Activated T-cell treated with anti-CD3 and anti-CD28 coated beads for 24 hours (primary cell): ENCODE data around the gene CHD9.
"Not testable (repeated sequence)": the region's sequence is repeated elsewhere in the genome, so short reads cannot be mapped to it uniquely, and the experiment has no call there.

ENCODE experiments used
- DNase-seq: peaks from one replicate; pipeline ENCODE4 v3.0.0-alpha.2; 2020; ENCODE audit warnings: low read depth

Gene CHD9

GRCh38 chr16:53131363-53132071, 76.7 kb downstream of the CHD9 start:
- DNase-seq, result peak; percentile 55

- no peak for DNase-seq
Observed at GRCh38 chr16:53132406-53132805, 77.6 kb downstream of the CHD9 start.

GRCh38 chr16:53135329-53135728, 80.5 kb downstream of the CHD9 start:
- DNase-seq, result no peak

- no peak for DNase-seq
Observed at GRCh38 chr16:53142823-53143568, 88.2 kb downstream of the CHD9 start.

GRCh38 chr16:53147500-53148065, 92.8 kb downstream of the CHD9 start:
- DNase-seq, result no peak

- no peak for DNase-seq
Observed at GRCh38 chr16:53150769-53151168, 96.0 kb downstream of the CHD9 start.

GRCh38 chr16:53152329-53152728, 97.5 kb downstream of the CHD9 start:
- no peak for DNase-seq

- no peak for DNase-seq
Observed at GRCh38 chr16:53153130-53153529, 98.3 kb downstream of the CHD9 start.

- no peak for DNase-seq
Observed at GRCh38 chr16:53154513-53154912, 99.7 kb downstream of the CHD9 start.

GRCh38 chr16:53156516-53156915, 101.7 kb downstream of the CHD9 start:
- DNase-seq, result no peak

- no peak for DNase-seq
Observed at GRCh38 chr16:53159781-53160436, 105.1 kb downstream of the CHD9 start.

- no peak for DNase-seq
Observed at GRCh38 chr16:53166099-53166498, 111.3 kb downstream of the CHD9 start.

GRCh38 chr16:53168744-53169143, 114.0 kb downstream of the CHD9 start:
- DNase-seq, result no peak

GRCh38 chr16:53172517-53172916, 117.7 kb downstream of the CHD9 start:
- no peak for DNase-seq

GRCh38 chr16:53175118-53175517, 120.3 kb downstream of the CHD9 start:
- no peak for DNase-seq

GRCh38 chr16:53176434-53176833, 121.6 kb downstream of the CHD9 start:
- no peak for DNase-seq

- DNase-seq, result no peak
Observed at GRCh38 chr16:53183442-53183841, 128.7 kb downstream of the CHD9 start.

- not testable (repeated sequence) for DNase-seq
Observed at GRCh38 chr16:53185741-53186140, 130.9 kb downstream of the CHD9 start.

- DNase-seq, result no peak
Observed at GRCh38 chr16:53187775-53188174, 133.0 kb downstream of the CHD9 start.

- DNase-seq, result no peak
Observed at GRCh38 chr16:53191413-53191812, 136.6 kb downstream of the CHD9 start.

GRCh38 chr16:53198933-53199332, 144.1 kb downstream of the CHD9 start:
- no peak for DNase-seq

GRCh38 chr16:53201900-53202299, 147.1 kb downstream of the CHD9 start:
- no peak for DNase-seq

GRCh38 chr16:53202398-53202797, 147.6 kb downstream of the CHD9 start:
- DNase-seq, result no peak
